ENCODE data around the gene ATAD1. TPM values are rescaled to one million over a fixed set of nuclear protein-coding genes. Genes with fewer than 3 reads are reported as not detected.
A peak's percentile ranks its signal among the peaks of the same experiment; 100 is the strongest.

Gene ATAD1
- polyA plus RNA-seq, 3 donors, result 6.3 to 13.2 (median 10.2) TPM

DNA sequence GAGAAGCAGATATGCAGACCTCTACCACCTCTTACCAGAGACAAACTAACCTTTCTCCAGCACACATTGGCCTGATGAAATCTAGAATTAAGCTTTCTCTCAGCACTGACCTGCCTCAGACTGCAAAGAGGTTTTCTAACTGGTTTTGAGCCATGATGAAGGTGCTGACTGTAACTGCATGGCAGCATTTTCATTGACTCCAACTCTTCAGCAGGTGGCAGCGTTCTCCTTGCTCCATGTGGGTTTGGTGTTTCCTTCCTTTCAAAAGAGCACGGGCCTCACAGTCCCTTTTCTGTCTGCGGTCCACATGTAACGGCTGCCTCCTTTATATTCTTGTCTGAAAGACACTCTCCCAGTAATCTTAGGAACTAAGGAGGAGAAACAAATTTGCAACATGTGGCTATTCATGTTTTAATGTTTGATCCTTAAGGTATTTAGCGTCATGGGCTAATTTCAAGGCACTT, 32.7 kb upstream of the ATAD1 start:
- Histone ChIP-seq H4K20me1 (ENCODE audit: insufficient read depth, low read length) (no peaks in the 10 kb centered on the region), H3K9ac (ENCODE audit: insufficient read depth, low read length, poor library complexity, severe bottlenecking) (no peak overlapping the region), H3K79me2 (ENCODE audit: insufficient read depth, low read length) (no peaks in the 10 kb centered on the region), H3K9me3 (replicated peaks in 1 of 2; ENCODE audit: control insufficient read depth in 1 of 2, insufficient read depth in 1 of 2, low read length in 2 of 2) (no peaks in the 10 kb centered on the region), H3K4me2 (replicated peaks; ENCODE audit: extremely low read depth, low read length, poor library complexity, severe bottlenecking) (peak overlapping the region; percentile 9), H3K4me1 (ENCODE audit: control insufficient read depth in 1 of 2, insufficient read depth in 2 of 2, low read length in 2 of 2) (peaks cover 0 to 6% of the 10 kb centered on the region in 2 donors), H3K27me3 (ENCODE audit: control insufficient read depth in 2 of 2, insufficient read depth in 2 of 2, low read length in 2 of 2) (no peaks in the 10 kb centered on the region), H3K36me3 (replicated peaks in 1 of 2; ENCODE audit: control insufficient read depth in 1 of 2, insufficient read depth in 2 of 2, low read length in 2 of 2) (no peaks in the 10 kb centered on the region), H3K4me3 (replicated peaks in 1 of 3; ENCODE audit: low read depth in 2 of 3, low read length in 3 of 3) (no peak overlapping the region), H3K27ac (ENCODE audit: low read depth in 1 of 2, low read length in 2 of 2) (no peak overlapping the region), H2AFZ (ENCODE audit: insufficient read depth, low read depth, low read length, poor library complexity, severe bottlenecking) (peak overlapping the region; percentile 52)
- H3K4me3 Mint-ChIP-seq, result no peak overlapping the region
- H3K36me3 Mint-ChIP-seq, result no peaks in the 10 kb centered on the region
- peak; percentile 27 to 43 (median 38) for DNase-seq
- peaks cover 0 to 1% (median 0%) of the 10 kb centered on the region in 3 donors for H3K27me3 Mint-ChIP-seq (ENCODE audit: low read depth in 3 of 3)
- intact Hi-C loops (cut with micrococcal nuclease), result no loop called here
- H3K4me1 Mint-ChIP-seq, result peaks cover 10% of the 10 kb centered on the region
- 0% methylated on average over 1 of the region's 5 CpGs for WGBS (ENCODE audit: insufficient coverage)
- H3K27ac Mint-ChIP-seq, result no peak overlapping the region
- no peaks in the 10 kb centered on the region for H3K9me3 Mint-ChIP-seq
- TF ChIP-seq, protein P1, sequence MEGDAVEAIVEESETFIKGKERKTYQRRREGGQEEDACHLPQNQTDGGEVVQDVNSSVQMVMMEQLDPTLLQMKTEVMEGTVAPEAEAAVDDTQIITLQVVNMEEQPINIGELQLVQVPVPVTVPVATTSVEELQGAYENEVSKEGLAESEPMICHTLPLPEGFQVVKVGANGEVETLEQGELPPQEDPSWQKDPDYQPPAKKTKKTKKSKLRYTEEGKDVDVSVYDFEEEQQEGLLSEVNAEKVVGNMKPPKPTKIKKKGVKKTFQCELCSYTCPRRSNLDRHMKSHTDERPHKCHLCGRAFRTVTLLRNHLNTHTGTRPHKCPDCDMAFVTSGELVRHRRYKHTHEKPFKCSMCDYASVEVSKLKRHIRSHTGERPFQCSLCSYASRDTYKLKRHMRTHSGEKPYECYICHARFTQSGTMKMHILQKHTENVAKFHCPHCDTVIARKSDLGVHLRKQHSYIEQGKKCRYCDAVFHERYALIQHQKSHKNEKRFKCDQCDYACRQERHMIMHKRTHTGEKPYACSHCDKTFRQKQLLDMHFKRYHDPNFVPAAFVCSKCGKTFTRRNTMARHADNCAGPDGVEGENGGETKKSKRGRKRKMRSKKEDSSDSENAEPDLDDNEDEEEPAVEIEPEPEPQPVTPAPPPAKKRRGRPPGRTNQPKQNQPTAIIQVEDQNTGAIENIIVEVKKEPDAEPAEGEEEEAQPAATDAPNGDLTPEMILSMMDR (IDR thresholded peaks at IDR 0.05), result no peak

DNA sequence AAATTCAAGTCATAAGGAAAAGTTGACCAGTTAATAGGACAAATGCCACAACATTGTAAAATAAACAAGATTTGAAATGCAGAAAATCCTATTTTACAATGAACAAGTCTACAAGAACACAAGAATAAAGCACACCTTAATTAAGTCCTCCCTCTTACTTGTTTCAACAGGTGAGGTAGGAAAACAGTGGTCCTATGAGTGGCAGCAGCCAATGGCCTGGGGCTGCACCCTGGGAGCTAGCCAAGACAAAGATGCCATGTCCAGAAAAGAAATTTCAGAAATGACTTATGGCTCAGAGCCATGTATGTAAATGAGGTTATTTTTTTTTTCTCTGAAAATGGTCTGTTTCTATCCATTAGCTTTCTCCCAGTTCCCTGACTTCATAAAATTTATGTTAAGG, 31.0 kb upstream of the ATAD1 start:
- Mint-ChIP-seq H3K4me1 (peaks cover 10% of the 10 kb centered on the region), H3K36me3 (no peaks in the 10 kb centered on the region), H3K27ac (no peak overlapping the region), H3K4me3 (no peak overlapping the region), H3K9me3 (no peaks in the 10 kb centered on the region), H3K27me3 (ENCODE audit: low read depth in 3 of 3) (peaks cover 0 to 1% (median 0%) of the 10 kb centered on the region in 3 donors)
- no peaks in the 10 kb centered on the region for H4K20me1 ChIP-seq (ENCODE audit: insufficient read depth, low read length)
- H3K4me3 ChIP-seq (replicated peaks in 1 of 3; ENCODE audit: low read depth in 2 of 3, low read length in 3 of 3), result no peak overlapping the region
- no peak overlapping the region for H2AFZ ChIP-seq (ENCODE audit: insufficient read depth, low read depth, low read length, poor library complexity, severe bottlenecking)
- no peak overlapping the region for H3K4me2 ChIP-seq (replicated peaks; ENCODE audit: extremely low read depth, low read length, poor library complexity, severe bottlenecking)
- H3K27ac ChIP-seq (ENCODE audit: low read depth in 1 of 2, low read length in 2 of 2), result no peak overlapping the region
- intact Hi-C loops (cut with micrococcal nuclease), result no loop called here
- H3K27me3 ChIP-seq (ENCODE audit: control insufficient read depth in 2 of 2, insufficient read depth in 2 of 2, low read length in 2 of 2), result no peaks in the 10 kb centered on the region
- H3K9ac ChIP-seq (ENCODE audit: insufficient read depth, low read length, poor library complexity, severe bottlenecking), result no peak overlapping the region
- no peaks in the 10 kb centered on the region for H3K9me3 ChIP-seq (replicated peaks in 1 of 2; ENCODE audit: control insufficient read depth in 1 of 2, insufficient read depth in 1 of 2, low read length in 2 of 2)
- H3K36me3 ChIP-seq (replicated peaks in 1 of 2; ENCODE audit: control insufficient read depth in 1 of 2, insufficient read depth in 2 of 2, low read length in 2 of 2), result no peaks in the 10 kb centered on the region
- DNase-seq, result no peak
- H3K79me2 ChIP-seq (ENCODE audit: insufficient read depth, low read length), result no peaks in the 10 kb centered on the region
- H3K4me1 ChIP-seq (ENCODE audit: control insufficient read depth in 1 of 2, insufficient read depth in 2 of 2, low read length in 2 of 2), result peaks cover 0 to 6% of the 10 kb centered on the region in 2 donors
- TF ChIP-seq, protein P1 (IDR thresholded peaks at IDR 0.05), result no peak

Measured in CD14-positive monocyte (primary cell).